HCT116 (cell line): ENCODE measurements around the gene STK24. TPM values are rescaled to one million over a fixed set of nuclear protein-coding genes. Genes with fewer than 3 reads are reported as not detected.

Source experiments
- ATAC-seq: fragments of 200-7000 bp; cut with Tn5 transposase; 2 replicates; pipeline ENCODE4 v1.9.1; 2020; ENCODE audit warnings: mild to moderate bottlenecking, moderate library complexity
- BruUV-seq: library from RNA; stranded (reverse); fragments of 400-500 nt; replicated peaks from 2 replicates; lab custom pipeline; 2021; lab: Mats Ljungman, UMichigan
- CTCF ChIA-PET: fragments of 300-600 bp; sonication (Branson Sonifier 250); formaldehyde crosslinking; loops from one replicate; lab custom pipeline; 2021; ENCODE audit warnings: antibody characterized with exemption; lab: Charles Lee
- POLR2A ChIA-PET: fragments of 300-600, 350-600 bp; sonication (Branson Sonifier 250); formaldehyde crosslinking; loops from one replicate; lab custom pipeline; 2021; ENCODE audit warnings: antibody characterized with exemption; lab: Charles Lee
- RAD21 ChIA-PET, 2 experiments: fragments of 300-600 bp; sonication (Branson Sonifier 250); formaldehyde crosslinking; loops; one replicate each; lab custom pipeline; 2023; ENCODE audit warnings: low total read pairs in 2 of 2; ENCODE audit not compliant: uncharacterized antibody in 2 of 2, unreplicated experiment in 2 of 2, low non-redundant PET in 1 of 2; lab: Charles Lee
- DNase-seq: peaks from one replicate; pipeline ENCODE4 v3.0.0-alpha.2; 2010; ENCODE audit warnings: low read depth, low spot score
- H2AFZ ChIP-seq: fragments of 200-600 bp; shearing (Covaris generic), sonication (generic); 2 replicates; pipeline ENCODE4 v1.6.1; 2017; ENCODE audit warnings: low read depth, mixed run types, mixed read lengths, antibody characterized with exemption, low read length; ENCODE audit not compliant: poor library complexity, severe bottlenecking
- H3K27ac ChIP-seq: 2 replicates; pipeline ENCODE4 v1.5.1; 2012; ENCODE audit warnings: low read depth, low read length
- H3K27me3 ChIP-seq: fragments of 200-600 bp; sonication (generic); 2 replicates; pipeline ENCODE4 v1.6.1; 2016; ENCODE audit warnings: mixed run types, low read length, mixed read lengths; ENCODE audit not compliant: insufficient read depth
- H3K36me3 ChIP-seq, 2 experiments: fragments of 200-500 bp in 1 of 2; fragments of 200-600 bp in 1 of 2; sonication (Bioruptor generic) in 1 of 2; sonication (generic) in 1 of 2; 2 replicates each; pipeline versions ENCODE4 v1.5.1 to v1.6.1; 2014 to 2016; ENCODE audit warnings: low read length in 2 of 2, inconsistent platforms in 1 of 2, mixed read lengths in 1 of 2, mixed run types in 1 of 2; ENCODE audit not compliant: insufficient read depth in 2 of 2, control insufficient read depth in 1 of 2
- H3K4me1 ChIP-seq, 2 experiments: fragments of 200-600 bp in 1 of 2; sonication (generic) in 1 of 2; 2 replicates each; pipeline versions ENCODE4 v1.5.1 to v1.6.1; 2012 to 2017; ENCODE audit warnings: low read length in 2 of 2, inconsistent platforms in 1 of 2, mild to moderate bottlenecking in 1 of 2, mixed read lengths in 1 of 2, mixed run types in 1 of 2, moderate library complexity in 1 of 2; ENCODE audit not compliant: insufficient read depth in 2 of 2, control insufficient read depth in 1 of 2
- H3K4me2 ChIP-seq: fragments of 200-600 bp; sonication (generic); 2 replicates; pipeline ENCODE4 v1.6.1; 2017; ENCODE audit warnings: mixed run types, low read length, mixed read lengths
- H3K4me3 ChIP-seq, 2 experiments: fragments of 200-600 bp in 1 of 2; sonication (generic) in 1 of 2; replicated peaks in 1 of 2; 2 replicates each; pipeline ENCODE4 v1.5.1; 2011 to 2016; ENCODE audit warnings: low read length in 2 of 2, control low read depth in 1 of 2, low read depth in 1 of 2, mild to moderate bottlenecking in 1 of 2, mixed read lengths in 1 of 2, mixed run types in 1 of 2
- H3K79me2 ChIP-seq: fragments of 200-600 bp; sonication (generic); 2 replicates; pipeline ENCODE4 v1.6.1; 2017; ENCODE audit warnings: mild to moderate bottlenecking, mixed run types, low read length, moderate library complexity, mixed read lengths; ENCODE audit not compliant: insufficient read depth
- H3K9ac ChIP-seq: fragments of 200-600 bp; sonication (generic); 2 replicates; pipeline ENCODE4 v1.6.1; 2016; ENCODE audit warnings: low read length, mixed read lengths
- H3K9me2 ChIP-seq: fragments of 200-600 bp; sonication (generic), shearing (Covaris generic); 2 replicates; pipeline ENCODE4 v1.6.1; 2017; ENCODE audit warnings: mixed run types, mild to moderate bottlenecking, moderate library complexity; ENCODE audit not compliant: insufficient read depth
- H3K9me3 ChIP-seq, 2 experiments: fragments of 200-500 bp in 1 of 2; fragments of 200-600 bp in 1 of 2; sonication (Bioruptor generic) in 1 of 2; sonication (generic) in 1 of 2; 2 replicates each; pipeline ENCODE4 v1.6.1; 2014 to 2017; ENCODE audit warnings: low read length in 2 of 2, mixed read lengths in 2 of 2, inconsistent platforms in 1 of 2, low read depth in 1 of 2, mild to moderate bottlenecking in 1 of 2, mixed run types in 1 of 2, moderate library complexity in 1 of 2; ENCODE audit not compliant: control insufficient read depth in 1 of 2, insufficient read depth in 1 of 2
- H4K20me1 ChIP-seq: fragments of 200-600 bp; sonication (generic), shearing (Covaris generic); 2 replicates; pipeline ENCODE4 v1.6.1; 2017; ENCODE audit warnings: mixed run types, mild to moderate bottlenecking, moderate library complexity; ENCODE audit not compliant: insufficient read depth
- CEBPB ChIP-seq: IDR thresholded peaks from 2 replicates; pipeline ENCODE4 v1.6.1; 2012; ENCODE audit warnings: low read depth
- EZH2phosphoT487 ChIP-seq: fragments of 200-600 bp; IDR thresholded peaks from 2 replicates; pipeline ENCODE4 v1.6.1; 2018; ENCODE audit warnings: antibody characterized with exemption, borderline replicate concordance
- FOSL1 ChIP-seq: IDR thresholded peaks from 2 replicates; pipeline ENCODE4 v1.6.1; 2012; ENCODE audit warnings: low read depth
- JUND ChIP-seq: IDR thresholded peaks from 2 replicates; pipeline ENCODE4 v1.6.1; 2012
- POLR2AphosphoS5 ChIP-seq: IDR thresholded peaks from 2 replicates; pipeline ENCODE4 v1.6.1; 2011; ENCODE audit warnings: mild to moderate bottlenecking, low read depth, low read length, moderate library complexity
- TCF7L2 ChIP-seq: IDR thresholded peaks from 2 replicates; pipeline ENCODE4 v1.7.0; 2011; ENCODE audit warnings: borderline replicate concordance, inconsistent platforms; ENCODE audit not compliant: insufficient read depth, insufficient read length; ENCODE audit errors: extremely low read depth
- YY1 ChIP-seq: IDR thresholded peaks from 2 replicates; pipeline ENCODE4 v1.6.1; 2011; ENCODE audit warnings: low read length, low read depth, moderate library complexity, mild to moderate bottlenecking; ENCODE audit not compliant: insufficient replicate concordance; ENCODE audit errors: extremely low read depth
- ZFX ChIP-seq: fragments of 450-650 bp; IDR thresholded peaks from 2 replicates; pipeline ENCODE4 v1.6.1; 2017
- intact Hi-C: fragments of 100-400 bp; cut with micrococcal nuclease; formaldehyde crosslinking; loops from 2 replicates; pipeline ENCODE4 v1.10.0; 2022
- total RNA-seq: library from RNA; stranded (reverse); gene quantifications from one replicate; pipeline ENCODE4 v1.2.1, GENCODE V29; 2021; ENCODE audit not compliant: unreplicated experiment
- TF ChIP-seq, protein P1 (sequence below), 3 experiments: fragments of 200-600 bp in 1 of 3; sonication (generic) in 1 of 3; IDR thresholded peaks in 2 of 3; conservative IDR thresholded peaks in 1 of 3; 2 replicates each; pipeline ENCODE4 v1.5.1; 2012 to 2017; ENCODE audit warnings: low read depth in 2 of 3, low read length in 2 of 3, antibody characterized with exemption in 1 of 3, borderline replicate concordance in 1 of 3, control low read depth in 1 of 3, mild to moderate bottlenecking in 1 of 3, mixed read lengths in 1 of 3, mixed run types in 1 of 3, moderate library complexity in 1 of 3; ENCODE audit not compliant: insufficient read depth in 1 of 3
- TF ChIP-seq, protein P2 (sequence below): IDR thresholded peaks from 2 replicates; pipeline ENCODE4 v1.6.1; 2012

Gene STK24
- total RNA-seq, 1 experiment from 2014 or later = 137 TPM

DNA sequence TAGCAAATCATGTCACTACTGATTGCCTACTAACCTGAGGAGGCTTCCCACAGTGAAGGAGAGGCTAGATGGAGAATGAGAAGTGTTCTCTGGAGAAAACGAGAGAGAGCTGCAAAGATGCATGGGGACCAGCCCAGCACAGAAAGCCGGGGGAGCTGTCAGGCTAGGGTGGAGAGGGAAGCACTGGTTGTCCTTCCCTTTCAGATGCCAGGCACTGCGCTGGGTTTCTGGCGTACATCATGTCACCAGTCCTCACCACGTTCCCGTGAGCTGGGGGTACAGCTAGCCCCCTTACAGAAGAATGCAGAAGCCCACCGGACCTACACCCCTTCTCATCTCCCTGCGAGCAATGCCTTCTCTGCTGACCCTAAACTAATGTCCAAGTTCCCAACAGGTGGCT, 86.0 kb downstream of the STK24 start:
- no peaks in the 10 kb centered on the region for H3K9me3 ChIP-seq
- POLR2A ChIA-PET = no interaction called here
- no peaks in the 10 kb centered on the region for H3K9me2 ChIP-seq
- no peak for ATAC-seq
- H3K79me2 ChIP-seq = peaks cover 92% of the 10 kb centered on the region
- H2AFZ ChIP-seq = no peak overlapping the region
- H3K27ac ChIP-seq = no peak overlapping the region
- H3K36me3 ChIP-seq = no peaks in the 10 kb centered on the region
- DNase-seq = no peak
- H3K27me3 ChIP-seq = no peaks in the 10 kb centered on the region
- RAD21 ChIA-PET = no interaction called here
- intact Hi-C loops = no loop called here
- CTCF ChIA-PET = no interaction called here
- peaks cover 6 to 38% of the 10 kb centered on the region in 2 experiments; a peak in 3 of 4 replicates for H3K4me1 ChIP-seq
- H3K4me2 ChIP-seq = no peak overlapping the region
- H4K20me1 ChIP-seq = peaks cover 6% of the 10 kb centered on the region; the same call in 1 of the 2 replicates
- TF ChIP-seq JUND (no peak), ZFX (no peak), TCF7L2 (no peak), FOSL1 (no peak), POLR2AphosphoS5 (no peak), CEBPB (no peak), EZH2phosphoT487 (no peak), YY1 (no peak)
- TF ChIP-seq, protein P1, sequence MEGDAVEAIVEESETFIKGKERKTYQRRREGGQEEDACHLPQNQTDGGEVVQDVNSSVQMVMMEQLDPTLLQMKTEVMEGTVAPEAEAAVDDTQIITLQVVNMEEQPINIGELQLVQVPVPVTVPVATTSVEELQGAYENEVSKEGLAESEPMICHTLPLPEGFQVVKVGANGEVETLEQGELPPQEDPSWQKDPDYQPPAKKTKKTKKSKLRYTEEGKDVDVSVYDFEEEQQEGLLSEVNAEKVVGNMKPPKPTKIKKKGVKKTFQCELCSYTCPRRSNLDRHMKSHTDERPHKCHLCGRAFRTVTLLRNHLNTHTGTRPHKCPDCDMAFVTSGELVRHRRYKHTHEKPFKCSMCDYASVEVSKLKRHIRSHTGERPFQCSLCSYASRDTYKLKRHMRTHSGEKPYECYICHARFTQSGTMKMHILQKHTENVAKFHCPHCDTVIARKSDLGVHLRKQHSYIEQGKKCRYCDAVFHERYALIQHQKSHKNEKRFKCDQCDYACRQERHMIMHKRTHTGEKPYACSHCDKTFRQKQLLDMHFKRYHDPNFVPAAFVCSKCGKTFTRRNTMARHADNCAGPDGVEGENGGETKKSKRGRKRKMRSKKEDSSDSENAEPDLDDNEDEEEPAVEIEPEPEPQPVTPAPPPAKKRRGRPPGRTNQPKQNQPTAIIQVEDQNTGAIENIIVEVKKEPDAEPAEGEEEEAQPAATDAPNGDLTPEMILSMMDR (IDR thresholded peaks at IDR 0.05 in 2 of 3, conservative IDR thresholded peaks at IDR 0.05 in 1 of 3; ENCODE audit: borderline replicate concordance in 1 of 3, insufficient read depth in 1 of 3, low read depth in 2 of 3, low read length in 2 of 3) = no peak
- TF ChIP-seq, protein P2, sequence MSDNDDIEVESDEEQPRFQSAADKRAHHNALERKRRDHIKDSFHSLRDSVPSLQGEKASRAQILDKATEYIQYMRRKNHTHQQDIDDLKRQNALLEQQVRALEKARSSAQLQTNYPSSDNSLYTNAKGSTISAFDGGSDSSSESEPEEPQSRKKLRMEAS = no peak
- H3K4me3 ChIP-seq = no peak overlapping the region
- no TSS peak for BruUV-seq
- no peak overlapping the region for H3K9ac ChIP-seq
